ENCODE data around the gene ZNF469. TPM values are rescaled to one million over a fixed set of nuclear protein-coding genes. Genes with fewer than 3 reads are reported as not detected.
A peak's percentile ranks its signal among the peaks of the same experiment; 100 is the strongest.

ZNF469 gene
- total and polyA plus RNA-seq, 9 of the 15 experiments (the other 6 are each of a cell fraction or from before 2014, with no cell fraction given): 0.01 to 0.04 TPM; not detected in 7

GRCh38 chr16:88408561-88409142 is 25.9 kb downstream of the ZNF469 start:
- intact Hi-C loops (cut with micrococcal nuclease) (loop anchor here (10.0 kb wide), 1 partner anchor 124 kb away; no protein-coding TSS in a partner anchor), in situ Hi-C loops (cut with MboI) (no loop called here)
- Histone ChIP-seq H3K9ac (ENCODE audit: insufficient read depth in 1 of 2, low read depth in 2 of 2, low read length in 2 of 2) (no peak overlapping the region; a peak in 1 of 4 replicates), H3K79me2 (ENCODE audit: control insufficient read depth, insufficient read depth, low read length) (no peaks in the 10 kb centered on the region), H3K27me3 (ENCODE audit: control insufficient read depth in 2 of 2, insufficient read depth in 2 of 2, low read length in 2 of 2) (peaks cover 10 to 53% of the 10 kb centered on the region in 2 experiments), H3K4me3 (no peak overlapping the region), H3K4me1 (replicated peaks in 1 of 2; ENCODE audit: control insufficient read depth in 2 of 2, insufficient read depth in 2 of 2, low read length in 2 of 2) (peaks cover 0 to 66% of the 10 kb centered on the region in 2 experiments; a peak in 3 of 5 replicates), H3K4me2 (ENCODE audit: insufficient read depth, low read length) (no peak overlapping the region), H3K9me1 (ENCODE audit: control insufficient read depth, insufficient read depth, low read length) (no peaks in the 10 kb centered on the region), H3K27ac (ENCODE audit: extremely low read depth, low read depth, low read length) (no peak overlapping the region), H3K36me3 (ENCODE audit: control insufficient read depth, insufficient read depth, low read length) (no peaks in the 10 kb centered on the region), H3K9me3 (replicated peaks; ENCODE audit: control insufficient read depth, insufficient read depth, low read depth, low read length) (no peaks in the 10 kb centered on the region), H4K20me1 (replicated peaks; ENCODE audit: control insufficient read depth, insufficient read depth, low read length) (peaks cover 16% of the 10 kb centered on the region; the same call in 1 of the 2 replicates), H2AFZ (ENCODE audit: low read depth, low read length) (no peak overlapping the region)
- peak in 1 of 4 experiments; percentile 37 for DNase-seq (ENCODE audit: extremely low read depth in 1 of 4, low spot score in 3 of 4)
- WGBS (ENCODE audit: insufficient coverage, low coverage, missing lambda C conversion rate): 21% methylated on average over 11 of the region's 15 CpGs
- CTCF ChIA-PET (ENCODE audit: low intra/inter-chr PET ratio): no interaction called here
- BruUV-seq (replicated peaks): no TSS peak
- no peak for ATAC-seq
- TF ChIP-seq DIDO1 (tag; IDR thresholded peaks at IDR 0.05; ENCODE audit: low read depth) (no peak), ZNF324 (CRISPR knock-in tag; IDR thresholded peaks at IDR 0.05) (no peak), CSDE1 (IDR thresholded peaks at IDR 0.05) (no peak), BCLAF1 (IDR thresholded peaks at IDR 0.05; ENCODE audit: borderline replicate concordance in 1 of 2, control insufficient read depth in 1 of 2, low read depth in 2 of 2, low read length in 1 of 2) (no peak), NONO (IDR thresholded peaks at IDR 0.05; ENCODE audit: low read depth in 2 of 2, low read length in 1 of 2) (no peak), MCM2 (IDR thresholded peaks at IDR 0.05; ENCODE audit: low read depth) (no peak), ZBTB12 (CRISPR knock-in tag; IDR thresholded peaks at IDR 0.05) (no peak), NFIC (IDR thresholded peaks at IDR 0.05) (no peak), KLF13 (tag; IDR thresholded peaks at IDR 0.05; ENCODE audit: borderline replicate concordance, low read depth) (no peak), ZNF263 (CRISPR knock-in tag; IDR thresholded peaks at IDR 0.05; ENCODE audit: borderline replicate concordance) (no peak), TEAD2 (tag; IDR thresholded peaks at IDR 0.05) (no peak), FOXO4 (CRISPR knock-in tag; IDR thresholded peaks at IDR 0.05) (no peak)
- FAIRE-seq: no peak
- POLR2A ChIA-PET: interaction anchor here (0.5 kb wide), 1 partner anchor 9 kb away, joined by 3 read pairs; no protein-coding TSS in a partner anchor

Data from K562 (cell line).